ENCODE data around the gene SPATA6. TPM values are rescaled to one million over a fixed set of nuclear protein-coding genes. Genes with fewer than 3 reads are reported as not detected.

SPATA6 gene
- total and polyA plus RNA-seq, 2 of the 4 experiments (the other 2 are of a cell fraction), result 1.1 to 2.0 TPM

- Histone ChIP-seq H3K14ac (replicated peaks; ENCODE audit: low read depth, low read length) (peak overlapping the region; percentile 29; the same call in 1 of the 2 replicates), H3K9me1 (ENCODE audit: insufficient read depth, low read length) (peaks cover 6% of the 10 kb centered on the region; the same call in 1 of the 2 replicates), H3K9ac (ENCODE audit: low read depth, low read length) (peak overlapping the region; percentile 52), H2BK5ac (ENCODE audit: low read depth, low read length, poor library complexity, severe bottlenecking) (no peak overlapping the region), H4K91ac (ENCODE audit: insufficient read depth, low read depth, low read length) (no peak overlapping the region), H3K4me3 (ENCODE audit: insufficient read depth, low read depth, low read length) (peak overlapping the region; percentile 84), H2AFZ (replicated peaks; ENCODE audit: low read length, poor library complexity) (peak overlapping the region; percentile 90), H3K79me1 (ENCODE audit: low read depth in 1 of 2, low read length in 2 of 2) (0 out of 4 replicates have a peak, but pooled peaks cover 0 to 4% of the 10 kb centered on the region in 2 experiments), H3K36me3 (ENCODE audit: control insufficient read depth, insufficient read depth, low read length) (no peaks in the 10 kb centered on the region), H3K23ac (ENCODE audit: low read depth, low read length) (peak overlapping the region; percentile 92), H3K56ac (ENCODE audit: extremely low read depth, insufficient read depth, low read length) (no peak overlapping the region; the same call in 1 of the 2 replicates), H3K4ac (ENCODE audit: low read depth, low read length) (peak overlapping the region; percentile 69; the same call in 1 of the 2 replicates), H2BK120ac (ENCODE audit: low read depth, low read length) (peak overlapping the region; percentile 14), H3K27ac (ENCODE audit: insufficient read depth, low read length) (peak overlapping the region; percentile 58), H2AK5ac (ENCODE audit: low read depth, low read length) (no peak overlapping the region), H3K4me1 (ENCODE audit: control insufficient read depth, insufficient read depth, low read length) (peaks cover 4% of the 10 kb centered on the region; the same call in 1 of the 2 replicates), H3K4me2 (ENCODE audit: low read depth, low read length) (peak overlapping the region; percentile 92), H3K9me3 (ENCODE audit: control insufficient read depth, insufficient read depth, low read length) (no peaks in the 10 kb centered on the region; the same call in 1 of the 2 replicates), H2BK15ac (ENCODE audit: low read depth, low read length) (no peak overlapping the region), H3K18ac (ENCODE audit: low read depth, low read length) (peak overlapping the region; percentile 36; the same call in 1 of the 2 replicates), H3K27me3 (ENCODE audit: control insufficient read depth, insufficient read depth, low read length) (no peaks in the 10 kb centered on the region), H2AK9ac (replicated peaks; ENCODE audit: low read depth, low read length, poor library complexity) (peak overlapping the region; percentile 17), H4K20me1 (ENCODE audit: insufficient read depth, low read length) (no peaks in the 10 kb centered on the region), H4K8ac (ENCODE audit: low read depth in 2 of 2, low read length in 2 of 2) (peak overlapping the region; percentile 22 to 57; a peak in 2 of 4 replicates), H4K5ac (ENCODE audit: low read depth, low read length) (0 out of 2 replicates have a peak overlapping the region, but pooled peaks have one; percentile 2), H2BK20ac (ENCODE audit: low read depth, low read length) (no peak overlapping the region)
- no peak for DNase-seq
- no peak for ATAC-seq (ENCODE audit: low read depth)
- BruUV-seq (replicated peaks), result no TSS peak
- ChIA-PET CTCF (interaction anchor here (1.1 to 1.6 kb wide), 2 partner anchors 21 to 27 kb away, joined by 3 to 5 read pairs; no protein-coding TSS in a partner anchor), POLR2A (ENCODE audit: unreplicated experiment) (no interaction called here)
- in situ Hi-C loops (cut with MboI; ENCODE audit: low sequenced_read_pairs) (no loop called here), dilution Hi-C loops (cut with HindIII; ENCODE audit: low sequenced_read_pairs, unreplicated experiment) (no loop called here), intact Hi-C loops (cut with micrococcal nuclease) (no loop called here)
- 39% methylated on average over 3 of the region's 17 CpGs; no CpG with 5 or more reads in 1 of the 2 experiments for WGBS, 2 experiments (ENCODE audit: extremely low coverage in 2 of 2, insufficient read length in 1 of 2)
- TF ChIP-seq CEBPB (IDR thresholded peaks at IDR 0.05; ENCODE audit: low read depth, low read length) (peak; percentile 44; the same call in 1 of the 2 replicates), CHD1 (IDR thresholded peaks at IDR 0.05; ENCODE audit: low read depth, low read length) (no peak)
Measured at GRCh38 chr1:48470950-48471690, 884 bp downstream of the SPATA6 start.
